Panc1 (cell line): ENCODE data around the gene VPS16. TPM values are rescaled to one million over a fixed set of nuclear protein-coding genes. Genes with fewer than 3 reads are reported as not detected.

Source experiments
- total RNA-seq: library from RNA; stranded (reverse); gene quantifications from one replicate; pipeline ENCODE4 v1.2.1, GENCODE V29; 2021; ENCODE audit not compliant: unreplicated experiment

The VPS16 gene
- total RNA-seq, 1 experiment from 2014 or later: 35.3 TPM

Other genes starting within 250 kb of the VPS16 start
- gene NOP56, start 188.1 kb upstream of the VPS16 start, total RNA-seq: 354 TPM
- gene IDH3B, start 176.5 kb upstream of the VPS16 start, total RNA-seq: 135 TPM
- gene EBF4, start 148.0 kb upstream of the VPS16 start, total RNA-seq: 6.8 TPM
- not detected for gene CPXM1, start 40.1 kb upstream of the VPS16 start, total RNA-seq
- not detected for gene C20orf141, start 25.8 kb upstream of the VPS16 start, total RNA-seq
- not detected for gene TMEM239, start 24.4 kb upstream of the VPS16 start, total RNA-seq
- gene PCED1A, start 90 bp upstream of the VPS16 start, total RNA-seq: 42.1 TPM
- gene PTPRA, start 32.7 kb downstream of the VPS16 start, total RNA-seq: 56.6 TPM
- 0.49 TPM for gene GNRH2, start 202.9 kb downstream of the VPS16 start, total RNA-seq
- gene MRPS26, start 205.3 kb downstream of the VPS16 start, total RNA-seq: 52.7 TPM
- gene OXT, start 230.9 kb downstream of the VPS16 start, total RNA-seq: not detected
- not detected for gene AVP, start 244.0 kb downstream of the VPS16 start, total RNA-seq